ENCODE data around the gene RNF19B. TPM values are rescaled to one million over a fixed set of nuclear protein-coding genes. Genes with fewer than 3 reads are reported as not detected.

Gene RNF19B
- total RNA-seq, 2 donors from 2014 or later: 7.5 to 19.8 TPM

- peaks cover 33% of the 10 kb centered on the region for H3K4me1 ChIP-seq
- no peaks in the 10 kb centered on the region for H3K9me3 ChIP-seq
- ATAC-seq (peak; percentile 76), DNase-seq (peak; percentile 75 to 89 (median 85))
- H3K27ac ChIP-seq: peak overlapping the region; percentile 28 to 77 (median 60)
- 48 to 71% methylated on average over 3 of the region's 3 CpGs for WGBS, 2 donors
- TF ChIP-seq POLR2A (IDR thresholded peaks at IDR 0.05): no peak
- TF ChIP-seq CTCF (IDR thresholded peaks at IDR 0.05): no peak
- intact Hi-C loops (cut with DNase I): no loop called here
- no peaks in the 10 kb centered on the region for H3K36me3 ChIP-seq (replicated peaks in 1 of 2; ENCODE audit: insufficient read depth in 1 of 2, low read depth in 2 of 2)
- no peaks in the 10 kb centered on the region for H3K27me3 ChIP-seq
- H3K4me3 ChIP-seq: no peak overlapping the region
Observed at GRCh38 chr1:32903991-32904785, 60.4 kb downstream of the RNF19B start.

- Histone ChIP-seq H3K4me1 (peaks cover 33% of the 10 kb centered on the region), H3K9me3 (no peaks in the 10 kb centered on the region), H3K27me3 (no peaks in the 10 kb centered on the region), H3K27ac (no peak overlapping the region), H3K4me3 (no peak overlapping the region), H3K36me3 (replicated peaks in 1 of 2; ENCODE audit: insufficient read depth in 1 of 2, low read depth in 2 of 2) (no peaks in the 10 kb centered on the region)
- DNase-seq (no peak), ATAC-seq (no peak)
- intact Hi-C loops (cut with DNase I): no loop called here
- WGBS, 2 donors: 71 to 86% methylated on average over 1 to 6 of the region's 6 CpGs
- no peak for TF ChIP-seq CTCF (IDR thresholded peaks at IDR 0.05)
- TF ChIP-seq POLR2A (IDR thresholded peaks at IDR 0.05): no peak
Observed at GRCh38 chr1:32902535-32902920, 62.1 kb downstream of the RNF19B start.

GRCh38 chr1:32901823-32902534 lies 62.6 kb downstream of the RNF19B start:
- Histone ChIP-seq H3K9me3 (no peaks in the 10 kb centered on the region), H3K4me3 (peak overlapping the region; percentile 47 to 48), H3K27me3 (no peaks in the 10 kb centered on the region), H3K36me3 (replicated peaks in 1 of 2; ENCODE audit: insufficient read depth in 1 of 2, low read depth in 2 of 2) (no peaks in the 10 kb centered on the region), H3K4me1 (peaks cover 33% of the 10 kb centered on the region), H3K27ac (peak overlapping the region in 3 of 4 donors; percentile 44 to 77 (median 56))
- DNase-seq (no peak), ATAC-seq (no peak)
- intact Hi-C loops (cut with DNase I): no loop called here
- 35 to 41% methylated on average over 19 to 24 of the region's 24 CpGs for WGBS, 2 donors
- no peak for TF ChIP-seq POLR2A (IDR thresholded peaks at IDR 0.05)

- peak within 1 kb of the TSS in 3 of 4 donors; percentile 44 to 77 (median 56) for H3K27ac ChIP-seq
- no peaks in the 10 kb centered on the region for H3K27me3 ChIP-seq
- no peaks in the 10 kb centered on the region for H3K36me3 ChIP-seq (replicated peaks in 1 of 2; ENCODE audit: insufficient read depth in 1 of 2, low read depth in 2 of 2)
- TF ChIP-seq POLR2A (IDR thresholded peaks at IDR 0.05) (peak in 1 of 3 donors; percentile 25), CTCF (IDR thresholded peaks at IDR 0.05) (peak in 2 of 7 experiments; percentile 10 to 22)
- WGBS, 2 donors: 0 to 1% methylated on average over 14 to 88 of the region's 92 CpGs
- peaks cover 33% of the 10 kb centered on the region for H3K4me1 ChIP-seq
- H3K4me3 ChIP-seq: peak within 1 kb of the TSS; percentile 47 to 48
- no peaks in the 10 kb centered on the region for H3K9me3 ChIP-seq
- DNase-seq: peak; percentile 73 to 84 (median 78)
- intact Hi-C loops (cut with DNase I): no loop called here
- peak; percentile 87 for ATAC-seq
Observed at GRCh38 chr1:32900956-32901822, 63.4 kb downstream of the RNF19B start, which contains the start of gene TMEM54. TMEM54 (minus strand) TSS chr1:32901389; CDS start chr1:32901238, 151 bp downstream.

Data from body of pancreas (tissue), 4 donors.